Activated naive CD4-positive, alpha-beta T cell treated with anti-CD3 and anti-CD28 coated beads, Interleukin-2, amount 50 U/mL, for 16 hours (primary cell): Measurements from ENCODE around the gene FMOD.
A peak's percentile ranks its signal among the peaks of the same experiment; 100 is the strongest.

Experiments
- DNase-seq: peaks from one replicate; pipeline ENCODE4 v3.0.0-alpha.2; 2020

FMOD gene

DNA sequence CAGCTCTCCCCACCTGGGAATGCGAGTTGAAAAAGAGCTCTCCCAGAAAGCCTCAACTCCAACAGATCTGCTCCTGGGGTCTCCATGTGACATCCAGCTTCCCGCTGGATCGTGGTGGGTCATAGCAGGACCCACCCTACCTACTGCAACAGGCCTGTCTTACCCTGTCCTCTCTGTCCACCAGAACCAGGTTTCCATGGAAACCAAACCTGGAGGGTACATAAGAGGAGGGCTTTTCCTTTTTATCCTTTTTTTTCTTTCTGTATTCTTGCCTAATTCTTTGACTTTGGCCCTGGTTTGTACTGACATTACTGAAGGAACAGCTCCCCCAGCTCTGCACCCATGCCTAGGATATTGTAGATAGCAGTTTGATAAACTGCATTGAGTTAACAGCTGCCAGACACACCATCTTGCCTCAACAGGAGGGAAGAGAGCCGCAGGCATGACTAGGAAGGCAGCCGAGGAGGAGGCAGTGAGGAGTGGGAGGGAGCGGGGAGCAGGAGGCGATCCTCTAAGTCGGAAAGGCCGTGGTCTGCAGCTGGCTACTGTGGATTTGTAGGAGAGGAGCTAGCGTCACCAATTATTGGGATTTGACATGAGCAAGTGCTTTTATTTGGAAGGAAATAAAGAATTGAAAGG is 9.7 kb upstream of the FMOD start:
- DNase-seq = no peak

DNA sequence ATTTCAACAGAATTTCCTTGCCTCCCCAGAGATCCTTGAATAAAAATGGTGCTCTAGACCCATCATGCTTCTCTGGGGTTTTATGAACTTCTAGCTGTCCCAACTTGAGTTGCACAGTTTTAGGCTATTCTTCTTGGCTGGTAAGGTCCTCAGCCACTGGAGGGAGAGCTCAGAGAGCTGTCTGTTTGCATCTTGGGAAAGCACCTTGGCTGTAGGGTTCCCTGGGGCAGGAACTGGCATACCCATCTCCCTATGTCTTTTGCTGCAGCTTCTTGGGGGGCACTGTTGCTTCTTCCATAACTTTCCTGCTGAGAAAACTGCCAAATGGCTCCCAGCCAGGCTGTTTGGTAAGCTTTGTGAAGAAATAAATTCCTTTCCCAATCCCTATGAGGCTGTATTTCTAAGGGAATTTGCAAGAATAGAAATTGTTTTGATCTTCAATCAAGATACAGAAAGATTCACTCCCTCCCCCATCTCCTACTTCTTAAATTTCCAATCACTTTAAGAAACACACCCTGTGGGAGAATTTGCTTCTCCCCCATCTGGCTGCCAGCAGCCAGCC is 8.2 kb upstream of the FMOD start:
- DNase-seq = no peak

GRCh38 chr1:203354246-203354645 is 3.3 kb upstream of the FMOD start:
- no peak for DNase-seq

DNA sequence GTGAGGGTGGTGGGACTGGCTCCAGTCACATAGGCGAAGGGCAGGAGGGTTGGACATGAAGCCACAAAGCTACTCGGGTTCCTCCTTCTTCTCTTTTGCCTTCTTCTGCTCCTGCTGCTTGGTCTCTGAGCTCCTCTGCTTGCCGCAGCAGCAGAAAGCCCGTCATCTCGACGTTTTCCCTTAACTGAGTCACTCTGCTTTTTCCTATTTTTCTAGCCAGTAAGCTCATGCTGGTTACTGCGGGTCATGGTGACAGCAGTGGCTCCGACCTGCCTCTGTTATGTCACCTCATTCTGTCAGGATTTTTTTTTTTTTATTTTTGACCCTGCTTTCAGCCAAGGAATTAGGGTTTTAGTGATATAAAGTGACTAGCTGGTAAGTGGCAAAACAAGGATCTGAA is 2.6 kb upstream of the FMOD start:
- no peak for DNase-seq

DNA sequence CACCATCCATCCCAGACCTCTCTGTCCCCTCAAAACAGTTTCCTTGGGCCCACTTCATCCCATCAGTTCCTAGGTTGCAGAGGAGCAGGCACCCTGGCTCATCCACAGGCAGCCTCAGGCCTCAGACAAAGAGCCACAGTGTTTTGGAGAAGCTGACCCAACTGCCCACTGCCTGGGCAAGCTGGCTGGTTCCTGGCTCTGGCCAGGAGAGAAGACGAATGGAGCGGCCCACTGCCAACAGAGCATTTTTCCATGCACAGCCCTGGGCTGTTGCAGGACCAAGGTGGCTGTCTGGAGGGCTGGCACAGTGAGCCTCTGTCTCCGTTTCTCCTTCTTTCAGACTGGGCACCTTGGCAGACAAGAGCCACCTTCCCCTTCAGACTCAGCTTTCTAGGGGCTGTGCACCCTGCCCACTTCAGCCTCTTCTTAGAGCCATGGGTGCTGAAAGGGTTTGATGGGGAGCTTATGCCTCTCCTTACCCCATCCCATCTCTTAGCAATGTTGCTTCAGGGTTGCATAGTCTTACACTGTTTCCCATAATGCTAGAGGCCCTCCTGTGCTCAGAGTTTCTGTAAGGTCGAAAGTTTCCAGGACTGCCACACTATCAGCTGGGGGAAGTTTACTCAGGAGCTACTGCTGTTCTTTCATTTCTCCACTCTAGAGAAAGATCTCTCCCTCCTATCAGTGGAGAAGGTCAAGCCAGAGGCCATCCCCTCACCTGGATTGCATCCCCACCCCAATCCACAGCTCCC is 973 bp downstream of the FMOD start:
- DNase-seq = no peak

GRCh38 chr1:203349166-203349565 is 1.8 kb downstream of the FMOD start:
- no peak for DNase-seq

- DNase-seq = no peak
These were observed 4.2 kb downstream of the FMOD start for GRCh38 chr1:203346769-203347102.

DNA sequence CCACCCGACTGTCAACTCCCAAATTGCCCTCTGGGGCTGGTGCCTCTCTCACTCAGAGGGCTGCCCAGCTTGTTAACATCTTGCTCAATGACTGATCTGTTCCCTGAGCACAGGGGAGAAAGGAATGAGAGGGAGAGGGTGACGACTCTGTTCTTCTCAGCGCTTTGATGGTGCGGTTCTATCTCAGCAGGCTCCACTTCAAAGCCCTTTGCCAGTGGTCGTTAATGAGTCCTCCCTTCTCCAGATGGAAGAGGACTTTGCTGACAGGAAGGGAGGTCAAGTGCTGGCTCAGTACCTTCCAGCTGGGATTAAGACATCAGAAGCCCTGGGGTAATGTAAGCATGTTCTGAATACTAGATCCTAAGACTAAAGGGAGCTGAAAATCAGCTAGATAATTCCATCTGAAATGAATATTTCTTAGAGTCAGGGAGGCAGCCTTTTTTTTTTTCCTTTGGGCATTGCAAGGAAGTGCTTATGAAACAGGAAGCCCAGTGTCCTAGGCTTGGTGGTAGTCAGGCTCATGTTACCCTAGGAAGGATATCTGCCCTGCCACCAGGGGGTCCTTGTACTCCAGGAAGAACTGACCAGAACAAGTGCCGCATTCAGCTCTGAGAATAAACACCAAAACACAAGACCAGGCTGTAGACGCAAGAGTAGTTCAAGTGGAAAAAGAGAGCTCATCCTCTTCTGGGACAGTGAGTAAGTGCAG is 4.7 kb downstream of the FMOD start:
- DNase-seq = no peak

DNA sequence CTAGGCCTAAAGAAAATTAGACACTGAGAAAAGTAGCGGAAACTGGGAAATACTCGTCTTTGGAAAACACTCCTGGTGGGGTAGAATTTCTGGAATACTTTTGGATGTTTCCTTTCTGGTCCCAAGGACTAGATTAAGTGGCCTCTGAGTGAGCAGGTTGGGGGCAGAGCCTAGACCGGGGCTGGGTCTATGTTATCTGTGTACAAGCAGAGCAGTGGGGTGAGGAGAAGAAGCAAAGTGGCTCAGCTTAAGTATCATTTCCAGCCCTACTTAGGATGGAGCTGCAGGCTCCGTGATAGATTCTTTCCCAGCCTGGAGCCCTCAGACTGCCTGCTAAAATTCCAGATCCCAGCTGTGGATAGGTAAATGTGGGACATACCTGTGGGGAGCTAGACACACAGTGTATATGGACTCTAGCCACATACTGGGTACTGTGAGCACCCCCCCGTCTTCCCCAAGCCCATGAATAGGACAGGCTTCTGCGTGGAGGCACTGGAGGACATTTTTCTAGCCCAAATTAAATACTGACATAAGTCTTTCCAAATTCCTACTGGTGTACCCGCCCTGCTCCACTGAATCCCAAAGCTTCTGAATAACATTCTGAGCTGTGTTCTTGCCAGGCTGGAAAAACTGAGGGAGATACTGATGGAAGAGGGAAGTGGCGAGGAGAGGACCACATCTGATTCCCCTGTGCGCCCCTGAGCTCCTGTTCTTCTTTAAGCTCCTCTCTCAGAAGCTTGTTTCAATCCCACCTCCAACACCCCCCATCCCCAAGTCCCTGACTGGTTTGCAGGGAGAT is 6.8 kb downstream of the FMOD start:
- DNase-seq = no peak

- DNase-seq = peak; percentile 53
These were observed 8.6 kb downstream of the FMOD start for GRCh38 chr1:203342192-203342940.

- peak; percentile 53 for DNase-seq
These were observed 10.7 kb downstream of the FMOD start for GRCh38 chr1:203340112-203340790.

DNA sequence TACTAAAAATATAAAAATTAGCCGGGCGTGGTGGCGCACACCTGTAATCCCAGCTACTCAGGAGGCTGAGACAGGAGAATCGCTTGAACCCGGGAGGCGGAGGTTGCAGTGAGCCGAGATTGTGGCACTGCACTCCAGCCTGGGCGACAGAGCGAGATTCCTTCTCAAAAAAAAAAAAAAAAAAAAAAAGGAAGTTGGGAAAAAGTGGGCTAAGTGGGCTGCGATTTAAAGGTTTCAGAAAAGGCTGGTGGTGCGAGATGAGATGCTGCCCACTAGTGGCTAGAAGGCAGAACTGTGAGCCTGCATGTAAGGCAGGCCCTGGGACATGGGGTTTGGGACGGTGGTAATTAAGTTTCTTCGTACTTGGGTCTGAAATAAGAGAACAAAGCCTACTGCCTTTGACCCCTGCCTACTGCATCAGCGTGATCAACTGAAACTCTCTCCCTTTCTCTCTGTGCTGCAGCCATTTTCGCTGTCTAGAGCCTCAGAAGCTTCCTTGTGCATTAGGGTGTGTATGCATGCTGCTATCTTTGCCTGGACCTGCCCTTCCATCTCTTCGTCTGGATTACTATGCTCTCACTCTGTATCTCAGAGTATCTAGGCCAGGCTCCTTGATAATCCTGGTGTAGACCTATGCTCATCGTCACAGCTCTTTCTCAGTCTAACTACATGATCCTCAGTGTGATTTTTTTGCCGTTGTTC is 12.4 kb downstream of the FMOD start:
- DNase-seq = peak; percentile 60

DNA sequence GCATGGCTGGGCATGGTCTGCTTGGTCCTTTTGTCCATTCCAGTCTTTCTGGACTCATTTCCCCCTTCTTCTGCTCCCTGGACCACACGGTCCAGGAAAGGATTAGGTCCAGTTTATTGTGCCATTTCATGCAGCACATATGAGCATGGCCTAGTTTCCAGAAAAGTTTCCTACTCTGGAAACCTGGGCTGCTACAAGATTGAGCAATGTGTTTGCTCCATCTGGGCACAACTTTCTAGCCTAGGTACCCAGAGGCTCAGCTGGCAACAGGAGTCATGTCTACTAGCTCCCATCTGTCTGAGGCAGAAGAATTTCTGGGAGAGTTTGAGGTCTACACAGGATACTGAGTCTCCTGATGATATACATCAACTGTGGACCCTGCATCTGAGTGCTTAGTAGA is 14.8 kb downstream of the FMOD start:
- no peak for DNase-seq

DNA sequence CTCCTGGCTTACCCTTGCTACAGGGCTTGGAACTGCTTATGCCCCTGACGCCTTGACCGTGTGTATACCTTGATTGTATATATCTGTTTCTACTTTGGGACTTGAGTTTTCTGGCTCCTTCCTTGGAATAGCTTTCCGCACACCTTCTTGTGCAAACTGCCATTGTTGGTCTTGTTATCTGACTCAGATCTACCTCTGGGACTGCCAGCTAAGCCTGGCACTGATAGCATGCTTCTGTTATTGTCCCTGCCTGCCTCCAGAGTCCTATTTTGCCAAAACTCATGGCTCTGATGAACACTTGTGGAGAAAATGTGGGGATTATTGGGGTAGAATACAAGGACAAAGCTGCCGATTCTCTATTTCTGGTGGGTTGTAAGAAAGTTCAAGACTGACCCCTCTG is 15.4 kb downstream of the FMOD start:
- no peak for DNase-seq

GRCh38 chr1:203331224-203331623 is 19.7 kb downstream of the FMOD start:
- DNase-seq = no peak

DNA sequence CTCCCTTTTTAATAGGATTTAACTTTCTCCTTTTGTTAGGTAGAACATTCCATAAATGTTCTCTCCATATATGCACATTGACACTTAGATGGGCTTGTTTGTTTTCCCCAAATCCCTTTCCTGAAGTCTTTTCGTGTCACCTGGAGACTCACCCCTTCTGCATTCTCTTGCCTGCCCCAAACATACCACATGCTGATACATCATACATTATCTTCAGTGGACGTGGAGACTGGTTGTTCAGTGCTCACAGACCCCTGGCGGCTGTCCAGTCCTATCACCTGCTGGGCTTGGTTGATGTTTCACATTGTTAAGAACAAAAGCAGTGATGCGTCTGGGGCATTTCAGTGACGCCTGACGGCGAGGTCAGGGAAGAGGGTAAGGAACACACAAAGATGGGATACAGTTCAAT is 22.2 kb downstream of the FMOD start:
- no peak for DNase-seq

DNA sequence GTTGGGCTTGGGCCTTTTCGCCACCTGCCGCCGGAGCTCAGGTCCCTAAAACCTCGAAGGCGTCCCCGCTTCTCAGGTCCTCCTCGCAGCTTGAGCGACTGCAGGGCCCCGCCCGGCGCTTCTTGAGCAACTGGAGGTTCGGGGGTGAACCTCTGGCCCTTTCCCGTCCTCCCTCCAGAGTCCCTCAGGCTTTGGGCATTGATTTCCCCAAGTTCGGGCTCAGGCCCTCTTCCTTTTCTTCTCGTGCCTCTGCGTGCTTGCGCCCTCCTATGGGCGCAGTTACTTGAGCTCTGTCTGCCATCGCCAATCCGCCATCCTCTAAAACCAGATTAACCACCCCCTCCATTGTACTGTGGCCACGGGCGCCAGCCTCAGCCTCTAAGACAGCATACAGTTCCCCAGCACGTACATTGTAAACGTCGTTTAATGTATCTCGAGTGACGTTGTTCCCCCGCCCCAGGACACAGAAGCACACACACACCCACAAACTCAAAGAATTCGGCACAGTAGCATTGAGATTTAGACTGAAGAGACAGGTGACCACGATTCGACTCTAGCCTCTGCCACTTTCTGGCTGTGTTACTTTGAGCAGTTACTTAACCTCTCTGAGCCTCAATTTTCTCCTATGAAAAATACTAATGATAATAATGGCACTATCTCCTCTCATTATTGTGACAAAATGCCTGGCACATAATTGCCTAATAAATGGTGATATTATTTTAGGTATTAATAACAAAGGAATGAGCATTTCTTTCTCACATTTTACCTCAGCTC is 23.1 kb downstream of the FMOD start:
- peak; percentile 62 for DNase-seq

DNA sequence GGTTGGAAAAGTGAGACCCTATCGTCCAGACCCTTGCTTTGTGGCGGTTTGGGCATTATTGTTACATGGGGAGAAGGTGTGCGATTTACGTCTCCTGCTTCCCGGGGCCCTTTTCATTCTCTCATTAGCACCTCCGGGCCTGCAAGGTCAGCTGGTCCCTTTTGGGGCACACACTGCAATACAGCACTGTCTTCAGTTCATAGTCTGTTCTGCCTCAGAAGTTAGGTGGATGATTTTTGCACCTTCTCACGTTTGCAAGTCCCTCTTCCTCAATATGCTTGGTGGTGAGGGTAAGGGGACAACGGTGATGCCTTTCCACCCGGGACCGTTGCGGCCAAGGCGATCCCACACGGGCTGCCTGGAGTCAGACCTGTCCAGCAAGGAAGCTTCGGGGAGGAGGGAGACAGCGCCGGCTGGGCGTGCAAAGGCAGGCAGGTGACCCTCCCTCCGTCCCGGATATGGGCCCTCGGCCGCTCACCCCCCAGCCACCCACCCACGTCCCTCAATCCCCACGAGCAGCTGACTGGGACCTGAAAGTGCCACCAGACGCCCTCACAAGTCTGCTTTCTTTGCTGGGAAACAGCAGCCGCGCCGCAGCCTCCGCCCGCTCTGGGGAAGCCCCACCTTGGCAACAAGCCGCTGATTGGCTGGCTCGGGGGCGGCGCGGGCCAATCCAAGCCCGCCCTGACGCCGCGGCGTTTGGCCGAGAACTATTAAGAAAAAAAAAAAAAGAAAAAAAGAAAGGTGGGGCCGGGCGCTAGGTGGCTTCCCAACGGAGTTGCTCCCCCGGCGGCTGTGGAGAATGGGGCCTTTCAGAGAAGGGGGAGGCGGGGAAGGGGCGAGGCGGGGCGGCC is 23.9 kb downstream of the FMOD start:
- peak; percentile 95 for DNase-seq

- DNase-seq = no peak
These were observed 25.4 kb downstream of the FMOD start for GRCh38 chr1:203325418-203326091.
